ENCODE results near the gene TRIM13.

- TF ChIP-seq CTCF (IDR thresholded peaks at IDR 0.05; ENCODE audit: poor library complexity, severe bottlenecking) (no peak), POLR2AphosphoS5 (IDR thresholded peaks at IDR 0.05) (no peak), EZH2 (IDR thresholded peaks at IDR 0.05; ENCODE audit: borderline replicate concordance, insufficient read depth, low read length, poor library complexity, severe bottlenecking) (no peak), RAD21 (conservative IDR thresholded peaks at IDR 0.05) (no peak), TAF1 (IDR thresholded peaks at IDR 0.05; ENCODE audit: low read depth) (no peak), EP300 (conservative IDR thresholded peaks at IDR 0.05; ENCODE audit: poor library complexity, severe bottlenecking) (no peak), SMC3 (conservative IDR thresholded peaks at IDR 0.05; ENCODE audit: poor library complexity) (no peak)
- TF ChIP-seq, protein P1, sequence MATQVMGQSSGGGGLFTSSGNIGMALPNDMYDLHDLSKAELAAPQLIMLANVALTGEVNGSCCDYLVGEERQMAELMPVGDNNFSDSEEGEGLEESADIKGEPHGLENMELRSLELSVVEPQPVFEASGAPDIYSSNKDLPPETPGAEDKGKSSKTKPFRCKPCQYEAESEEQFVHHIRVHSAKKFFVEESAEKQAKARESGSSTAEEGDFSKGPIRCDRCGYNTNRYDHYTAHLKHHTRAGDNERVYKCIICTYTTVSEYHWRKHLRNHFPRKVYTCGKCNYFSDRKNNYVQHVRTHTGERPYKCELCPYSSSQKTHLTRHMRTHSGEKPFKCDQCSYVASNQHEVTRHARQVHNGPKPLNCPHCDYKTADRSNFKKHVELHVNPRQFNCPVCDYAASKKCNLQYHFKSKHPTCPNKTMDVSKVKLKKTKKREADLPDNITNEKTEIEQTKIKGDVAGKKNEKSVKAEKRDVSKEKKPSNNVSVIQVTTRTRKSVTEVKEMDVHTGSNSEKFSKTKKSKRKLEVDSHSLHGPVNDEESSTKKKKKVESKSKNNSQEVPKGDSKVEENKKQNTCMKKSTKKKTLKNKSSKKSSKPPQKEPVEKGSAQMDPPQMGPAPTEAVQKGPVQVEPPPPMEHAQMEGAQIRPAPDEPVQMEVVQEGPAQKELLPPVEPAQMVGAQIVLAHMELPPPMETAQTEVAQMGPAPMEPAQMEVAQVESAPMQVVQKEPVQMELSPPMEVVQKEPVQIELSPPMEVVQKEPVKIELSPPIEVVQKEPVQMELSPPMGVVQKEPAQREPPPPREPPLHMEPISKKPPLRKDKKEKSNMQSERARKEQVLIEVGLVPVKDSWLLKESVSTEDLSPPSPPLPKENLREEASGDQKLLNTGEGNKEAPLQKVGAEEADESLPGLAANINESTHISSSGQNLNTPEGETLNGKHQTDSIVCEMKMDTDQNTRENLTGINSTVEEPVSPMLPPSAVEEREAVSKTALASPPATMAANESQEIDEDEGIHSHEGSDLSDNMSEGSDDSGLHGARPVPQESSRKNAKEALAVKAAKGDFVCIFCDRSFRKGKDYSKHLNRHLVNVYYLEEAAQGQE (IDR thresholded peaks at IDR 0.05; ENCODE audit: borderline replicate concordance) = no peak
Observed at GRCh38 chr13:49975826-49976225, 21.0 kb upstream of the TRIM13 start.
